K562 (cell line): Measurements from ENCODE around the gene TBRG1. TPM values are rescaled to one million over a fixed set of nuclear protein-coding genes. Genes with fewer than 3 reads are reported as not detected.

Experiments
- BACH1 ChIP-seq: fragments of 200-800 bp; sonication (Bioruptor generic); IDR thresholded peaks from 2 replicates; pipeline ENCODE4 v1.6.1; 2016; ENCODE audit warnings: missing genetic modification characterization, missing compliant biosample characterization
- CTCFL ChIP-seq: IDR thresholded peaks from 2 replicates; pipeline ENCODE4 v1.6.1; 2011; ENCODE audit warnings: borderline replicate concordance, low read depth, mild to moderate bottlenecking, moderate library complexity, low read length; ENCODE audit not compliant: insufficient read depth, poor library complexity, severe bottlenecking
- DLX4 ChIP-seq: fragments of 250-450 bp; sonication (Bioruptor Pico); IDR thresholded peaks from 2 replicates; pipeline ENCODE4 v1.6.1; 2021; ENCODE audit warnings: mild to moderate bottlenecking
- E2F4 ChIP-seq: sonication (generic); formaldehyde crosslinking; IDR thresholded peaks from 2 replicates; pipeline ENCODE4 v1.8.0; 2022; ENCODE audit warnings: mild to moderate bottlenecking, low read depth, missing genetic modification reagents
- FIP1L1 ChIP-seq: fragments of 200-400 bp; formaldehyde crosslinking; IDR thresholded peaks from 2 replicates; pipeline ENCODE4 v1.6.1; 2018; ENCODE audit warnings: mild to moderate bottlenecking, low read depth, low read length; ENCODE audit not compliant: poor library complexity, severe bottlenecking
- FUS ChIP-seq: fragments of 200-400 bp; formaldehyde crosslinking; optimal IDR thresholded peaks from 2 replicates; pipeline ENCODE3; 2017; ENCODE audit warnings: low read depth, low read length
- MEF2A ChIP-seq: IDR thresholded peaks from 2 replicates; pipeline ENCODE4 v1.6.1; 2011; ENCODE audit warnings: low read depth, mild to moderate bottlenecking, low read length, moderate library complexity; ENCODE audit not compliant: control insufficient read depth
- NCOA6 ChIP-seq: fragments of 450-650 bp; IDR thresholded peaks from 2 replicates; pipeline ENCODE4 v1.6.1; 2017; ENCODE audit warnings: mild to moderate bottlenecking
- PHF20 ChIP-seq: fragments of 450-650 bp; IDR thresholded peaks from 2 replicates; pipeline ENCODE4 v1.6.1; 2018; ENCODE audit not compliant: partially characterized antibody
- PRMT5 ChIP-seq: sonication (generic); formaldehyde crosslinking; IDR thresholded peaks from 2 replicates; pipeline ENCODE4 v1.5.0; 2020; ENCODE audit warnings: missing genetic modification reagents
- RBBP5 ChIP-seq: fragments of 200-600 bp; sonication (generic); IDR thresholded peaks from 2 replicates; pipeline ENCODE4 v1.6.1; 2012; ENCODE audit warnings: borderline replicate concordance, mild to moderate bottlenecking, low read length, control low read depth, inconsistent platforms; ENCODE audit not compliant: insufficient read depth, poor library complexity, severe bottlenecking
- RUNX1 ChIP-seq: sonication (generic); IDR thresholded peaks from 2 replicates; pipeline ENCODE4 v1.6.1; 2016; ENCODE audit warnings: antibody characterized with exemption, low read depth
- U2AF2 ChIP-seq: fragments of 200-400 bp; formaldehyde crosslinking; optimal IDR thresholded peaks from 2 replicates; pipeline ENCODE3; 2017; ENCODE audit warnings: low read depth, mild to moderate bottlenecking, low read length
- ZBTB33 ChIP-seq: sonication (generic); formaldehyde crosslinking; IDR thresholded peaks from 2 replicates; pipeline ENCODE4 v1.8.1; 2023; ENCODE audit warnings: mild to moderate bottlenecking, missing genetic modification reagents
- ZBTB34 ChIP-seq: fragments of 250-450 bp; sonication (Bioruptor Pico); IDR thresholded peaks from 2 replicates; pipeline ENCODE4 v1.8.0; 2021; ENCODE audit warnings: mild to moderate bottlenecking, moderate library complexity
- ZNF444 ChIP-seq: fragments of 250-450 bp; sonication (Bioruptor Pico); IDR thresholded peaks from 2 replicates; pipeline ENCODE4 v1.4.0; 2020; ENCODE audit warnings: mild to moderate bottlenecking, moderate library complexity
- ZNF639 ChIP-seq, 2 experiments: fragments of 200-800 bp in 1 of 2; sonication (Bioruptor generic) in 1 of 2; sonication (generic) in 1 of 2; formaldehyde crosslinking in 1 of 2; IDR thresholded peaks in 1 of 2; conservative IDR thresholded peaks in 1 of 2; 2 replicates each; pipeline versions ENCODE4 v1.5.0 to v1.6.1; 2016 to 2020; ENCODE audit warnings: missing compliant biosample characterization in 1 of 2, missing genetic modification characterization in 1 of 2, missing genetic modification reagents in 1 of 2
- polyA plus RNA-seq, 8 experiments: library from polyadenylated mRNA; depleted of rRNA in 4 of 8; stranded (reverse) in 5 of 8; unstranded in 3 of 8; fragments of >200 nt; fragmentation: Nextera tagmentation in 2 of 8; fragmentation: Illumina TruSeq in 1 of 8; extraction: Ambion mirVana in 2 of 8; extraction: Trizol in 1 of 8; gene quantifications; 2 replicates each; pipeline versions ENCODE4 v1.2.1 to v1.2.3, GENCODE V29; 2011 to 2014; ENCODE audit warnings: inconsistent platforms in 1 of 8, missing spikeins in 1 of 8
- total RNA-seq, 7 experiments: library from RNA; depleted of rRNA in 6 of 7; stranded (reverse); fragments of >200 nt in 6 of 7; fragmentation: Illumina TruSeq in 2 of 7; extraction: Trizol in 2 of 7; gene quantifications; 2 replicates each; pipeline versions ENCODE4 v1.2.1 to v1.2.3, GENCODE V29; 2011 to 2021; ENCODE audit warnings: low replicate concordance in 1 of 7

The TBRG1 gene
- total and polyA plus RNA-seq, 9 of the 15 experiments (the other 6 are each of a cell fraction or from before 2014, with no cell fraction given), result 8.7 to 30.0 (median 20.2) TPM

- TF ChIP-seq ZBTB33 (CRISPR knock-in tag) (no peak), PHF20 (peak; percentile 92), NCOA6 (no peak), PRMT5 (CRISPR knock-in tag) (no peak), FUS (no peak), DLX4 (no peak), MEF2A (no peak), E2F4 (no peak), RBBP5 (peak; percentile 93), ZNF639 (CRISPR knock-in tag; conservative IDR thresholded peaks at IDR 0.05 in 1 of 2, IDR thresholded peaks at IDR 0.05 in 1 of 2) (0 out of 4 replicates have a peak, but pooled peaks of 1 of the 2 experiments have one; percentile 40), CTCFL (no peak), FIP1L1 (no peak), U2AF2 (no peak), BACH1 (no peak), ZBTB34 (CRISPR knock-in tag) (no peak), RUNX1 (no peak), ZNF444 (CRISPR knock-in tag) (no peak)
Observed at GRCh38 chr11:124622531-124623451, at the start of gene TBRG1 (continued).
